ENCODE results near the gene HJV. TPM values are rescaled to one million over a fixed set of nuclear protein-coding genes. Genes with fewer than 3 reads are reported as not detected.

HJV gene
- total RNA-seq, 1 experiment from 2014 or later = not detected

- TF ChIP-seq, protein P1, sequence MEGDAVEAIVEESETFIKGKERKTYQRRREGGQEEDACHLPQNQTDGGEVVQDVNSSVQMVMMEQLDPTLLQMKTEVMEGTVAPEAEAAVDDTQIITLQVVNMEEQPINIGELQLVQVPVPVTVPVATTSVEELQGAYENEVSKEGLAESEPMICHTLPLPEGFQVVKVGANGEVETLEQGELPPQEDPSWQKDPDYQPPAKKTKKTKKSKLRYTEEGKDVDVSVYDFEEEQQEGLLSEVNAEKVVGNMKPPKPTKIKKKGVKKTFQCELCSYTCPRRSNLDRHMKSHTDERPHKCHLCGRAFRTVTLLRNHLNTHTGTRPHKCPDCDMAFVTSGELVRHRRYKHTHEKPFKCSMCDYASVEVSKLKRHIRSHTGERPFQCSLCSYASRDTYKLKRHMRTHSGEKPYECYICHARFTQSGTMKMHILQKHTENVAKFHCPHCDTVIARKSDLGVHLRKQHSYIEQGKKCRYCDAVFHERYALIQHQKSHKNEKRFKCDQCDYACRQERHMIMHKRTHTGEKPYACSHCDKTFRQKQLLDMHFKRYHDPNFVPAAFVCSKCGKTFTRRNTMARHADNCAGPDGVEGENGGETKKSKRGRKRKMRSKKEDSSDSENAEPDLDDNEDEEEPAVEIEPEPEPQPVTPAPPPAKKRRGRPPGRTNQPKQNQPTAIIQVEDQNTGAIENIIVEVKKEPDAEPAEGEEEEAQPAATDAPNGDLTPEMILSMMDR (IDR thresholded peaks at IDR 0.05 in 2 of 3, conservative IDR thresholded peaks at IDR 0.05 in 1 of 3; ENCODE audit: borderline replicate concordance in 1 of 3, insufficient read depth in 1 of 3, low read depth in 2 of 3, low read length in 2 of 3) = no peak
Measured at GRCh38 chr1:146046664-146047063, 25.1 kb upstream of the HJV start (continued).

GRCh38 chr1:146039844-146040194, 18.3 kb upstream of the HJV start:
- Histone ChIP-seq H4K20me1 (ENCODE audit: insufficient read depth) (no peaks in the 10 kb centered on the region), H3K9me2 (ENCODE audit: insufficient read depth) (no peaks in the 10 kb centered on the region), H2AFZ (ENCODE audit: low read depth, low read length, poor library complexity, severe bottlenecking) (peak overlapping the region; percentile 84), H3K79me2 (ENCODE audit: insufficient read depth, low read length) (no peaks in the 10 kb centered on the region), H3K4me1 (ENCODE audit: control insufficient read depth in 1 of 2, insufficient read depth in 2 of 2, low read length in 2 of 2) (peaks cover 15 to 45% of the 10 kb centered on the region in 2 experiments), H3K9me3 (ENCODE audit: control insufficient read depth in 1 of 2, insufficient read depth in 1 of 2, low read depth in 1 of 2, low read length in 2 of 2) (no peaks in the 10 kb centered on the region), H3K9ac (ENCODE audit: low read length) (no peak overlapping the region), H3K27ac (ENCODE audit: low read depth, low read length) (no peak overlapping the region), H3K4me2 (ENCODE audit: low read length) (peak overlapping the region; percentile 92; the same call in 1 of the 2 replicates), H3K4me3 (replicated peaks in 1 of 2; ENCODE audit: low read depth in 1 of 2, low read length in 2 of 2) (peak overlapping the region in 1 of 2 experiments; percentile 57; a peak in 1 of 4 replicates), H3K27me3 (ENCODE audit: insufficient read depth, low read length) (no peaks in the 10 kb centered on the region), H3K36me3 (ENCODE audit: control insufficient read depth in 1 of 2, insufficient read depth in 2 of 2, low read length in 2 of 2) (no peaks in the 10 kb centered on the region)
- RAD21 ChIA-PET (ENCODE audit: low non-redundant PET in 1 of 2, low total read pairs in 2 of 2, uncharacterized antibody in 2 of 2, unreplicated experiment in 2 of 2) = no interaction called here
- no peak for TF ChIP-seq ZNF274 (IDR thresholded peaks at IDR 0.05; ENCODE audit: low read depth, low read length)
- TF ChIP-seq FOSL1 (IDR thresholded peaks at IDR 0.05; ENCODE audit: low read depth) = no peak
- TF ChIP-seq JUND (IDR thresholded peaks at IDR 0.05) = no peak
- no peak for TF ChIP-seq ZFX (IDR thresholded peaks at IDR 0.05)
- TF ChIP-seq, protein P2, sequence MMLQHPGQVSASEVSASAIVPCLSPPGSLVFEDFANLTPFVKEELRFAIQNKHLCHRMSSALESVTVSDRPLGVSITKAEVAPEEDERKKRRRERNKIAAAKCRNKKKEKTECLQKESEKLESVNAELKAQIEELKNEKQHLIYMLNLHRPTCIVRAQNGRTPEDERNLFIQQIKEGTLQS (IDR thresholded peaks at IDR 0.05) = no peak
- TF ChIP-seq EZH2 (IDR thresholded peaks at IDR 0.05) = no peak
- TF ChIP-seq POLR2A (IDR thresholded peaks at IDR 0.05; ENCODE audit: borderline replicate concordance, extremely low read depth, insufficient read depth, insufficient read length) = no peak
- no peak for TF ChIP-seq CBX3 (IDR thresholded peaks at IDR 0.05; ENCODE audit: low read depth)
- no peak for TF ChIP-seq ZBTB33 (IDR thresholded peaks at IDR 0.05; ENCODE audit: extremely low read depth, insufficient replicate concordance, low read length)
- TF ChIP-seq RAD21 (IDR thresholded peaks at IDR 0.05; ENCODE audit: low read depth) = no peak
- no peak for DNase-seq (ENCODE audit: low read depth, low spot score)
- no TSS peak for BruUV-seq (replicated peaks)
- POLR2A ChIA-PET = interaction anchor here (1.4 to 7.8 kb wide), 3 partner anchors 10 to 75 kb away, joined by 5 to 215 read pairs (median 8); partner anchors contain the start of genes ANKRD34A and POLR3GL
- CTCF ChIA-PET = interaction anchor here (1.7 kb wide), 1 partner anchor 12 kb away, joined by 6 read pairs; no protein-coding TSS in a partner anchor
- no peak for ATAC-seq
- intact Hi-C loops (cut with micrococcal nuclease) = no loop called here
